Psoas muscle (tissue), 8 donors: ENCODE data around the gene TBC1D22A. TPM values are rescaled to one million over a fixed set of nuclear protein-coding genes. Genes with fewer than 3 reads are reported as not detected.

Experiments used
- ATAC-seq, 4 donors: fragments of 200-7000 bp; cut with Tn5 transposase; one replicate each; pipeline ENCODE4 v1.9.1; 2020; ENCODE audit warnings: moderate library complexity in 3 of 4, mild to moderate bottlenecking in 2 of 4
- DNase-seq, 2 donors: peaks; one replicate each; pipeline ENCODE4 v3.0.0-alpha.2; 2020
- H3K27ac ChIP-seq: fragments of 200-600 bp; one replicate; pipeline ENCODE4 v1.8.0; 2022
- H3K27me3 ChIP-seq, 3 donors: fragments of 200-600 bp in 1 of 3; one replicate each; pipeline versions ENCODE4 v1.6.1 to v1.8.0; 2013 to 2022; ENCODE audit warnings: low read length in 2 of 3, mild to moderate bottlenecking in 2 of 3, moderate library complexity in 1 of 3; ENCODE audit not compliant: insufficient read depth in 3 of 3
- H3K36me3 ChIP-seq, 2 donors: fragments of 200-600 bp in 1 of 2; one replicate each; pipeline versions ENCODE4 v1.6.1 to v1.8.0; 2013 to 2022; ENCODE audit warnings: low read depth in 1 of 2, mild to moderate bottlenecking in 1 of 2, moderate library complexity in 1 of 2; ENCODE audit not compliant: insufficient read depth in 1 of 2
- H3K4me1 ChIP-seq: fragments of 200-600 bp; one replicate; pipeline ENCODE4 v1.8.0; 2022
- H3K4me3 ChIP-seq: fragments of 200-600 bp; one replicate; pipeline ENCODE4 v1.8.0; 2022; ENCODE audit warnings: mild to moderate bottlenecking
- H3K9me3 ChIP-seq: fragments of 200-600 bp; one replicate; pipeline ENCODE4 v1.8.0; 2022
- CTCF ChIP-seq: fragments of 200-600 bp; IDR thresholded peaks from one replicate; pipeline ENCODE4 v1.8.0; 2022; ENCODE audit warnings: antibody characterized with exemption
- WGBS, 3 donors: extraction: QIAGEN DNeasy Blood & Tissue Kit; methylation state at CpG; one replicate each; pipeline versions ENCODE4 v1.1.6 to v1.1.7; 2013; 5-methylcytosine and 5-hydroxymethylcytosine counted together
- intact Hi-C, 2 donors: fragments of 100-400 bp; cut with DNase I; formaldehyde crosslinking; loops; one replicate each; pipeline versions ENCODE4 v1.11.0 to v1.14.2; 2022
- polyA plus RNA-seq, 3 donors: library from polyadenylated mRNA; stranded (reverse); fragments of 200-250 nt; gene quantifications; one replicate each; pipeline ENCODE4 v1.2.3, GENCODE V29; 2013
- total RNA-seq, 4 donors: library from RNA; stranded (reverse); fragmentation: NEBNext Ultra II Directional in 2 of 4; extraction: Animal tissue kit (Norgen Biotek cat#: 25700) in 2 of 4; gene quantifications; one replicate each; pipeline versions ENCODE4 v1.2.1 to v1.2.4, GENCODE V29; 2021 to 2023
- donor health status: healthy with polysubstance abuse.
- donor health status: DM: no; HTN: no; CAD: no; lungs with moderate emphysema.
- donor health status: Bipolar disorder and iron deficiency.
- donor health status: healthy.
- donor health status: DM: yes; HTN: yes; CAD: no.
- donor health status: DM: no; HTN: no; CAD: no.
- donor health status: DM: no; HTN: no; CAD: no.
- donor health status: DM: yes; HTN: yes; CAD: no.

Gene TBC1D22A
- total and polyA plus RNA-seq, 7 donors = 11.7 to 25.0 (median 18.9) TPM

DNA sequence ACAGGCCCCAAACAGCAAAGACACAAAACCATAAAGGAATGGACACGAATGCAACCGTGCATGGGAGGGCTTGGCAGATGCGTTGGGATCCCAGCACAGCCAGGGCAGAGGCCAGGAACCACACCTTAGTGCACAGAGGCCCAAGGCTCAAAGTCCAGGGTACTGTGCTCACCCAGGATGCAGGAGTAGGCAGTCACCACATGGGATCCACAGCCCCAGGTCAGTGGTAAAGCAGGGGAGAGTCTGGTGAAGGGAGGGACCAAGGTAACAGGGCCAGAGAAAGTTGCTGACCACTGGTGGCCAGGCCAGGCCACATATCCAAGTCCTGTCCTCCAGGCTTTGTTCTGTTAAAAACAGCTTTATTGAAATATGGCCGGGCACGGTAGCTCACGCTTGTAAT is 17.9 kb upstream of the TBC1D22A start:
- Histone ChIP-seq H3K27ac (no peak overlapping the region), H3K9me3 (no peaks in the 10 kb centered on the region), H3K27me3 (no peaks in the 10 kb centered on the region), H3K36me3 (no peaks in the 10 kb centered on the region), H3K4me3 (no peak overlapping the region), H3K4me1 (peaks cover 37% of the 10 kb centered on the region)
- DNase-seq (no peak), ATAC-seq (no peak)
- TF ChIP-seq CTCF = no peak
- intact Hi-C loops = no loop called here
- 81 to 85% (median 85%) methylated on average over 6 of the region's 6 CpGs for WGBS, 3 donors

DNA sequence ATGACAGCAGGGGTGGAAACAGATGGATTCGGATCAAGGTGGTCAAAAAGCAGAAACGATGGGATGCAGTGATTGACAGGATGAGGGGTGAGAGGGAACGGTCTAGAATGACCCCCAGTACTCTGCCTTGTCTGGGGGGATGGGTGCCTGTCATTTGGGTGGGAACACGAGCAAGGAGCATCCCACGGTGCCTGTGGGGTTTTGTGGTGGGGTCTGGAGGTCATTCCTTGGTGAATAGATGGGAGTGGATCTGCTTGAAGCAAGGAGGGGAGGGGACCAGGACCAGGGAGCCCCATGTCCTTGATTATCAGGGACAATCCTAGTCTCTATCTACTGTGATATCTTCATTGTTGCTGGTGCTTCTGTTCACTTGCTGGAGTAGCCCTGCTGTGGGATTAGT is 16.3 kb upstream of the TBC1D22A start:
- no peak overlapping the region for H3K27ac ChIP-seq
- peaks cover 29% of the 10 kb centered on the region for H3K4me1 ChIP-seq
- H3K36me3 ChIP-seq = no peaks in the 10 kb centered on the region
- H3K4me3 ChIP-seq = no peak overlapping the region
- no peaks in the 10 kb centered on the region for H3K9me3 ChIP-seq
- intact Hi-C loops = no loop called here
- no peak for DNase-seq
- no peak for TF ChIP-seq CTCF
- WGBS, 3 donors = 67 to 79% (median 70%) methylated on average over 5 of the region's 5 CpGs
- no peaks in the 10 kb centered on the region for H3K27me3 ChIP-seq
- no peak for ATAC-seq

DNA sequence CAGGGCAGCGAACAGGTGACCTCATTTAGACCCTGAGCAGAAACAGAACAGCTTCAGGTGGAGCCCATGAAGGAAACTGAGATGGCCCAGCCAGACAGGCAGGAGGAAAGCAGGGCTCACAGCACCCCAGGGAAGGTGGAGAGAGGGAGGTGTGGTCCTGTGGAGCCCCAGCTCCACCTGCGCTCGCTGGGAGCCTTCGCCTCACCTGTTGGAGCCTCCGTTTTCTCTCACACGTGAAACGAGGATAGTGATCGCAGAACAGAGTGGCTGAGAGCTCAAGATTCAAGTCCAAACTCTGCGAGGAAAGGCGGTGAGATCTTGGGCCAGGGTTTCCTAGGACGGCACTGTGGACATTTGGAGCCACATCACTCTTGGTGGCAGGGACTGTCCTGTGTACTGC is 15.8 kb upstream of the TBC1D22A start:
- H3K27me3 ChIP-seq = no peaks in the 10 kb centered on the region
- 79 to 94% (median 84%) methylated on average over 11 of the region's 11 CpGs for WGBS, 3 donors
- ATAC-seq (no peak), DNase-seq (no peak)
- no peak overlapping the region for H3K27ac ChIP-seq
- H3K36me3 ChIP-seq = no peaks in the 10 kb centered on the region
- no peaks in the 10 kb centered on the region for H3K9me3 ChIP-seq
- peaks cover 29% of the 10 kb centered on the region for H3K4me1 ChIP-seq
- TF ChIP-seq CTCF = no peak
- intact Hi-C loops = no loop called here
- H3K4me3 ChIP-seq = no peak overlapping the region

- no peak for TF ChIP-seq CTCF
- Histone ChIP-seq H3K4me1 (peaks cover 30% of the 10 kb centered on the region), H3K27me3 (no peaks in the 10 kb centered on the region), H3K9me3 (no peaks in the 10 kb centered on the region), H3K27ac (peak overlapping the region; percentile 76), H3K4me3 (no peak overlapping the region), H3K36me3 (no peaks in the 10 kb centered on the region)
- ATAC-seq (peak; percentile 88 to 95 (median 90)), DNase-seq (peak; percentile 57 to 80)
- WGBS, 3 donors = 30 to 47% (median 32%) methylated on average over 8 of the region's 8 CpGs
- intact Hi-C loops = no loop called here
Measured at GRCh38 chr22:46747646-46748045, 14.8 kb upstream of the TBC1D22A start.

DNA sequence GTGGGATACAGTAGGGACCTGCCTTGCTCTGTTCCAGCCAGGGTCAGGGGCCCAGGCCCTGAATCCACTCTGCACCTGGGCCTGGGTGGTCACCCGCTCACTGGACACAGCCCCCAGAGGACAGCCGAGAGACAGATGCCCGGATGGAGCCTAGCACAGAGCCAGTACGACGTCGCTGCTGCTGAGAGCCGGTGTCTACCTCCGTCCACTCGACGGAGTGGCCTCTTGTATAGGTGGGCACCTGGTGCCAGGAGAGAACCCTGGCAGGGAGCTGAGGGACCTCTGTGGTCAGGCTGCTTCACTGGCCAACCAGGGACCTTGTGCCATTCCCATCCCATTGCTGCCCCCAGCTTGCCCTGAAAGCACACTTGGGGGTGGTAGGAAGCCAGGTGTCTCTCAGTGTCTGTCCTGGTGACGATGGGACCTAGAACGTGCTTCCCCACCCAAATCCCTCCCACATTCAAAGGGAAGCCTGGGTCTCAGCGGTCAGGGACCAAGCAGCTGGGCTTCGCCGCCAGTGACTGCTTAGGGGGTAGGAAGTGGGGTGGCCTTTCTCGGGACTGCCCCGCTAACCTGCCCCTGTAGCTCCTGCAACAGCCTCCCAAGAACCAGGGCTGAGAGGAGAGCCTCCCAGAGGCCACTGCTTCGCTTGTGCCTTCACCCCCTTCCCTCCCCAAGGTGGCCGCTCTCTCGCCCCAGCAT is 14.1 kb upstream of the TBC1D22A start:
- 74 to 88% (median 81%) methylated on average over 20 of the region's 20 CpGs for WGBS, 3 donors
- H3K9me3 ChIP-seq = no peaks in the 10 kb centered on the region
- H3K27me3 ChIP-seq = no peaks in the 10 kb centered on the region
- H3K4me1 ChIP-seq = peaks cover 37% of the 10 kb centered on the region
- peak; percentile 4 to 6 (median 4) for ATAC-seq
- H3K36me3 ChIP-seq = no peaks in the 10 kb centered on the region
- TF ChIP-seq CTCF = no peak
- peak in 1 of 2 donors; percentile 5 for DNase-seq
- intact Hi-C loops = no loop called here
- H3K27ac ChIP-seq = peak overlapping the region; percentile 76
- no peak overlapping the region for H3K4me3 ChIP-seq
